K562 (cell line): Measurements from ENCODE around the gene NMUR1. TPM values are rescaled to one million over a fixed set of nuclear protein-coding genes. Genes with fewer than 3 reads are reported as not detected.

Source experiments
- ATAC-seq: fragments of 200-7000 bp; cut with Tn5 transposase; 3 replicates; pipeline ENCODE4 v1.9.1; 2020; ENCODE audit warnings: moderate library complexity
- BruUV-seq: library from RNA; stranded (reverse); fragments of 400-500 nt; replicated peaks from 2 replicates; lab custom pipeline; 2021; lab: Mats Ljungman, UMichigan
- CTCF ChIA-PET: fragments of 300-600 bp; formaldehyde crosslinking; extraction: SDS; loops from one replicate; lab custom pipeline; 2021; ENCODE audit warnings: low intra/inter-chr PET ratio; lab: Yijun Ruan, JAX
- POLR2A ChIA-PET: fragments of 300-600, 350-650 bp; sonication (Branson Sonifier 250); formaldehyde crosslinking; extraction: SDS; loops from one replicate; lab custom pipeline; 2021; ENCODE audit warnings: antibody characterized with exemption, inconsistent platforms; lab: Yijun Ruan, JAX
- DNase-seq, 4 experiments: peaks; one replicate each; pipeline versions ENCODE4 v3.0.0 to v3.0.0-alpha.2; 2011 to 2018; ENCODE audit warnings: low spot score in 3 of 4, mixed read lengths in 3 of 4; ENCODE audit errors: extremely low read depth in 1 of 4
- FAIRE-seq: peaks from 2 replicates; lab custom pipeline; 2011; peaks lifted over from hg19 to GRCh38; lab: Jason Lieb, UNC
- H2AFZ ChIP-seq: 2 replicates; pipeline ENCODE4 v1.6.0; 2011; ENCODE audit warnings: low read depth, low read length, control low read depth, inconsistent platforms
- H3K27ac ChIP-seq: fragments of 200-600 bp; 3 replicates; pipeline ENCODE4 v1.8.0; 2011; ENCODE audit warnings: low read depth, mild to moderate bottlenecking, control low read depth, inconsistent platforms, low read length, moderate library complexity, mixed read lengths; ENCODE audit errors: extremely low read depth
- H3K27me3 ChIP-seq, 2 experiments: fragments of 300-600 bp in 1 of 2; 2 replicates in 1 of 2; 3 replicates in 1 of 2; pipeline versions ENCODE4 v1.6.0 to v1.8.0; 2011; ENCODE audit warnings: inconsistent platforms in 2 of 2, low read length in 2 of 2, mild to moderate bottlenecking in 1 of 2, mixed read lengths in 1 of 2, moderate library complexity in 1 of 2; ENCODE audit not compliant: control insufficient read depth in 2 of 2, insufficient read depth in 2 of 2
- H3K36me3 ChIP-seq: fragments of 300-600 bp; 3 replicates; pipeline ENCODE4 v1.8.0; 2011; ENCODE audit warnings: mild to moderate bottlenecking, low read length, inconsistent platforms; ENCODE audit not compliant: control insufficient read depth, insufficient read depth
- H3K4me1 ChIP-seq, 2 experiments: fragments of 200-600 bp in 1 of 2; replicated peaks in 1 of 2; 2 replicates in 1 of 2; 3 replicates in 1 of 2; pipeline versions ENCODE4 v1.5.1 to v1.8.0; 2011; ENCODE audit warnings: inconsistent platforms in 2 of 2, low read length in 2 of 2, mild to moderate bottlenecking in 1 of 2, mixed read lengths in 1 of 2, moderate library complexity in 1 of 2; ENCODE audit not compliant: control insufficient read depth in 2 of 2, insufficient read depth in 2 of 2
- H3K4me2 ChIP-seq: 2 replicates; pipeline ENCODE4 v1.6.1; 2011; ENCODE audit warnings: low read length, control low read depth, inconsistent platforms, mixed read lengths; ENCODE audit not compliant: insufficient read depth
- H3K4me3 ChIP-seq: fragments of 200-600 bp; sonication (generic), shearing (Covaris generic); 2 replicates; pipeline ENCODE4 v1.5.1; 2016; ENCODE audit warnings: control low read depth, inconsistent platforms
- H3K79me2 ChIP-seq: fragments of 200-600 bp; 3 replicates; pipeline ENCODE4 v1.8.0; 2011; ENCODE audit warnings: low read length, inconsistent platforms; ENCODE audit not compliant: control insufficient read depth, insufficient read depth
- H3K9ac ChIP-seq, 2 experiments: 2 replicates each; pipeline versions ENCODE4 v1.6.0 to v1.6.1; 2011; ENCODE audit warnings: low read depth in 2 of 2, low read length in 2 of 2, control low read depth in 1 of 2, inconsistent platforms in 1 of 2, mild to moderate bottlenecking in 1 of 2, mixed read lengths in 1 of 2; ENCODE audit not compliant: insufficient read depth in 1 of 2
- H3K9me1 ChIP-seq: one replicate; pipeline ENCODE4 v1.6.0; 2011; ENCODE audit warnings: inconsistent platforms, mild to moderate bottlenecking, low read length, moderate library complexity; ENCODE audit not compliant: control insufficient read depth, insufficient read depth
- H3K9me3 ChIP-seq: replicated peaks from 2 replicates; pipeline ENCODE4 v1.5.1; 2011; ENCODE audit warnings: low read depth, low read length, inconsistent platforms; ENCODE audit not compliant: control insufficient read depth, insufficient read depth
- H4K20me1 ChIP-seq: replicated peaks from 2 replicates; pipeline ENCODE4 v1.6.1; 2011; ENCODE audit warnings: low read length, inconsistent platforms, mixed read lengths; ENCODE audit not compliant: control insufficient read depth, insufficient read depth
- ELF1 ChIP-seq: fragments of 200-800 bp; sonication (Bioruptor generic); IDR thresholded peaks from 2 replicates; pipeline ENCODE4 v1.6.1; 2016; ENCODE audit warnings: missing genetic modification characterization, missing compliant biosample characterization
- JUNB ChIP-seq: fragments of 450-650 bp; formaldehyde crosslinking; conservative IDR thresholded peaks from 2 replicates; pipeline ENCODE4 v1.4.0; 2020; ENCODE audit warnings: mild to moderate bottlenecking
- NR1H2 ChIP-seq: sonication (generic); formaldehyde crosslinking; IDR thresholded peaks from 2 replicates; pipeline ENCODE4 v1.4.0; 2020; ENCODE audit warnings: mild to moderate bottlenecking, missing genetic modification reagents
- PHF20 ChIP-seq: fragments of 450-650 bp; IDR thresholded peaks from 2 replicates; pipeline ENCODE4 v1.6.1; 2018; ENCODE audit not compliant: partially characterized antibody
- PRMT5 ChIP-seq: sonication (generic); formaldehyde crosslinking; IDR thresholded peaks from 2 replicates; pipeline ENCODE4 v1.5.0; 2020; ENCODE audit warnings: missing genetic modification reagents
- RBM39 ChIP-seq: fragments of 200-400 bp; formaldehyde crosslinking; optimal IDR thresholded peaks from 2 replicates; pipeline ENCODE3; 2018; ENCODE audit warnings: low read depth, low read length
- SMAD3 ChIP-seq: fragments of 450-650 bp; formaldehyde crosslinking; conservative IDR thresholded peaks from 2 replicates; pipeline ENCODE4 v1.4.0; 2020; ENCODE audit warnings: mild to moderate bottlenecking
- ZNF140 ChIP-seq: fragments of 250-450 bp; sonication (Bioruptor Pico); IDR thresholded peaks from 2 replicates; pipeline ENCODE4 v1.8.0; 2021; ENCODE audit warnings: moderate library complexity, mild to moderate bottlenecking, inconsistent platforms
- ZNF584 ChIP-seq: fragments of 200-800 bp; sonication (Bioruptor generic); IDR thresholded peaks from 2 replicates; pipeline ENCODE4 v1.6.1; 2016; ENCODE audit warnings: low read depth, mild to moderate bottlenecking, missing genetic modification characterization, missing compliant biosample characterization
- ZNF785 ChIP-seq: fragments of 250-450 bp; sonication (Bioruptor Pico); IDR thresholded peaks from 2 replicates; pipeline ENCODE4 v1.4.0; 2020; ENCODE audit warnings: mild to moderate bottlenecking
- WGBS: fragments of 100-300 bp; shearing (Covaris generic); methylation state at CpG from one replicate; pipeline ENCODE4 v1.1.6; 2016; ENCODE audit warnings: low coverage, mixed read lengths; ENCODE audit not compliant: insufficient coverage; ENCODE audit errors: missing lambda C conversion rate; 5-methylcytosine and 5-hydroxymethylcytosine counted together
- in situ Hi-C: fragments of 300-500 bp; cut with MboI; formaldehyde crosslinking; loops from 4 replicates; pipeline ENCODE4 v1.15.0; 2018; ENCODE audit warnings: inconsistent platforms, mixed read lengths
- intact Hi-C: fragments of 100-400 bp; cut with micrococcal nuclease; formaldehyde crosslinking; loops from 2 replicates; pipeline ENCODE4 v1.14.2; 2022
- polyA plus RNA-seq, 8 experiments: library from polyadenylated mRNA; depleted of rRNA in 4 of 8; stranded (reverse) in 5 of 8; unstranded in 3 of 8; fragments of >200 nt; fragmentation: Nextera tagmentation in 2 of 8; fragmentation: Illumina TruSeq in 1 of 8; extraction: Ambion mirVana in 2 of 8; extraction: Trizol in 1 of 8; gene quantifications; 2 replicates each; pipeline versions ENCODE4 v1.2.1 to v1.2.3, GENCODE V29; 2011 to 2014; ENCODE audit warnings: inconsistent platforms in 1 of 8, missing spikeins in 1 of 8
- total RNA-seq, 7 experiments: library from RNA; depleted of rRNA in 6 of 7; stranded (reverse); fragments of >200 nt in 6 of 7; fragmentation: Illumina TruSeq in 2 of 7; extraction: Trizol in 2 of 7; gene quantifications; 2 replicates each; pipeline versions ENCODE4 v1.2.1 to v1.2.3, GENCODE V29; 2011 to 2021; ENCODE audit warnings: low replicate concordance in 1 of 7
- TF ChIP-seq, protein P1 (sequence below): IDR thresholded peaks from 2 replicates; pipeline ENCODE4 v1.6.1; 2016; ENCODE audit warnings: missing genetic modification characterization, missing compliant biosample characterization
- TF ChIP-seq, protein P2 (sequence below): fragments of 200-800 bp; sonication (Bioruptor generic); IDR thresholded peaks from 2 replicates; pipeline ENCODE4 v1.6.1; 2016; ENCODE audit warnings: missing genetic modification characterization, missing compliant biosample characterization

The NMUR1 gene
- total and polyA plus RNA-seq, 9 of the 15 experiments (the other 6 are each of a cell fraction or from before 2014, with no cell fraction given) = 0.01 to 0.27 (median 0.15) TPM

DNA sequence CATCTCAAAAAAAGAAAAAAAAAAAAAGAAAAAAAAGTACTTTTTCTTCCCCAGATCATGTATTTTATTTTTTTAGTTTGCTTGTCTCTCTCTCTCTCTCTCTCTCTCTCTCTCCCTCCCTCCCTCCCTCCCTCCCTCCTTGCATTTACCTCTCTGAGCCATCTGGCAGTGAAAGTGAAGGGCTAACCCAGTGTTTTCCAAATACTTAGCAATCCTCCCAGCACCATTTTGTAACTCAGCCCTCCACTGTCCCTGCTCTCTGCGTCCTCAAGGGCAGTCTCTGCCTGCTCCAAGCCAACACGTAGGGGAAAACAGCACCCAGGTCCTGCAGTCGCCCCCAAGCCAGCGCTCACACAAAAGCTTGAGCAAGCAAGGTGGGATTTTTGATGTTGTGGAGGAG, 42.9 kb upstream of the NMUR1 start:
- intact Hi-C loops = no loop called here
- no peak for FAIRE-seq
- Histone ChIP-seq H3K27me3 (peaks cover 0 to 14% of the 10 kb centered on the region in 2 experiments; a peak in 3 of 5 replicates), H3K9ac (no peak overlapping the region), H2AFZ (no peak overlapping the region), H4K20me1 (no peaks in the 10 kb centered on the region), H3K36me3 (no peaks in the 10 kb centered on the region), H3K4me1 (no peaks in the 10 kb centered on the region; a peak in 1 of 5 replicates), H3K9me3 (no peaks in the 10 kb centered on the region), H3K9me1 (no peaks in the 10 kb centered on the region), H3K27ac (no peak overlapping the region), H3K4me3 (no peak overlapping the region), H3K79me2 (no peaks in the 10 kb centered on the region), H3K4me2 (no peak overlapping the region)
- WGBS = 5% methylated on average over 4 of the region's 4 CpGs
- in situ Hi-C loops = no loop called here
- ChIA-PET CTCF (no interaction called here), POLR2A (no interaction called here)
- TF ChIP-seq PRMT5 (CRISPR knock-in tag) (no peak), ZNF140 (CRISPR knock-in tag) (no peak), RBM39 (no peak), ELF1 (tag) (no peak), ZNF785 (no peak), PHF20 (no peak), SMAD3 (CRISPR knock-in tag) (no peak), ZNF584 (CRISPR knock-in tag) (no peak), JUNB (CRISPR knock-in tag) (no peak), NR1H2 (CRISPR knock-in tag) (no peak)
- TF ChIP-seq, protein P1, sequence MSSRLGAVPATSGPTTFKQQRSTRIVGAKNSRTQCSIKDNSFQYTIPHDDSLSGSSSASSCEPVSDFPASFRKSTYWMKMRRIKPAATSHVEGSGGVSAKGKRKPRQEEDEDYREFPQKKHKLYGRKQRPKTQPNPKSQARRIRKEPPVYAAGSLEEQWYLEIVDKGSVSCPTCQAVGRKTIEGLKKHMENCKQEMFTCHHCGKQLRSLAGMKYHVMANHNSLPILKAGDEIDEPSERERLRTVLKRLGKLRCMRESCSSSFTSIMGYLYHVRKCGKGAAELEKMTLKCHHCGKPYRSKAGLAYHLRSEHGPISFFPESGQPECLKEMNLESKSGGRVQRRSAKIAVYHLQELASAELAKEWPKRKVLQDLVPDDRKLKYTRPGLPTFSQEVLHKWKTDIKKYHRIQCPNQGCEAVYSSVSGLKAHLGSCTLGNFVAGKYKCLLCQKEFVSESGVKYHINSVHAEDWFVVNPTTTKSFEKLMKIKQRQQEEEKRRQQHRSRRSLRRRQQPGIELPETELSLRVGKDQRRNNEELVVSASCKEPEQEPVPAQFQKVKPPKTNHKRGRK = no peak
- TF ChIP-seq, protein P2, sequence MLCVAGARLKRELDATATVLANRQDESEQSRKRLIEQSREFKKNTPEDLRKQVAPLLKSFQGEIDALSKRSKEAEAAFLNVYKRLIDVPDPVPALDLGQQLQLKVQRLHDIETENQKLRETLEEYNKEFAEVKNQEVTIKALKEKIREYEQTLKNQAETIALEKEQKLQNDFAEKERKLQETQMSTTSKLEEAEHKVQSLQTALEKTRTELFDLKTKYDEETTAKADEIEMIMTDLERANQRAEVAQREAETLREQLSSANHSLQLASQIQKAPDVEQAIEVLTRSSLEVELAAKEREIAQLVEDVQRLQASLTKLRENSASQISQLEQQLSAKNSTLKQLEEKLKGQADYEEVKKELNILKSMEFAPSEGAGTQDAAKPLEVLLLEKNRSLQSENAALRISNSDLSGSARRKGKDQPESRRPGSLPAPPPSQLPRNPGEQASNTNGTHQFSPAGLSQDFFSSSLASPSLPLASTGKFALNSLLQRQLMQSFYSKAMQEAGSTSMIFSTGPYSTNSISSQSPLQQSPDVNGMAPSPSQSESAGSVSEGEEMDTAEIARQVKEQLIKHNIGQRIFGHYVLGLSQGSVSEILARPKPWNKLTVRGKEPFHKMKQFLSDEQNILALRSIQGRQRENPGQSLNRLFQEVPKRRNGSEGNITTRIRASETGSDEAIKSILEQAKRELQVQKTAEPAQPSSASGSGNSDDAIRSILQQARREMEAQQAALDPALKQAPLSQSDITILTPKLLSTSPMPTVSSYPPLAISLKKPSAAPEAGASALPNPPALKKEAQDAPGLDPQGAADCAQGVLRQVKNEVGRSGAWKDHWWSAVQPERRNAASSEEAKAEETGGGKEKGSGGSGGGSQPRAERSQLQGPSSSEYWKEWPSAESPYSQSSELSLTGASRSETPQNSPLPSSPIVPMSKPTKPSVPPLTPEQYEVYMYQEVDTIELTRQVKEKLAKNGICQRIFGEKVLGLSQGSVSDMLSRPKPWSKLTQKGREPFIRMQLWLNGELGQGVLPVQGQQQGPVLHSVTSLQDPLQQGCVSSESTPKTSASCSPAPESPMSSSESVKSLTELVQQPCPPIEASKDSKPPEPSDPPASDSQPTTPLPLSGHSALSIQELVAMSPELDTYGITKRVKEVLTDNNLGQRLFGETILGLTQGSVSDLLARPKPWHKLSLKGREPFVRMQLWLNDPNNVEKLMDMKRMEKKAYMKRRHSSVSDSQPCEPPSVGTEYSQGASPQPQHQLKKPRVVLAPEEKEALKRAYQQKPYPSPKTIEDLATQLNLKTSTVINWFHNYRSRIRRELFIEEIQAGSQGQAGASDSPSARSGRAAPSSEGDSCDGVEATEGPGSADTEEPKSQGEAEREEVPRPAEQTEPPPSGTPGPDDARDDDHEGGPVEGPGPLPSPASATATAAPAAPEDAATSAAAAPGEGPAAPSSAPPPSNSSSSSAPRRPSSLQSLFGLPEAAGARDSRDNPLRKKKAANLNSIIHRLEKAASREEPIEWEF (CRISPR knock-in tag) = no peak
- no peak for DNase-seq
- no peak for ATAC-seq
- BruUV-seq = no TSS peak
